22Rv1 (cell line): ENCODE data around the gene WDR44.
A peak's percentile ranks its signal among the peaks of the same experiment; 100 is the strongest.

Experiments
- H3K27ac ChIP-seq: fragments of 450-650 bp; 2 replicates; pipeline ENCODE4 v1.5.1; 2017
- CTCF ChIP-seq: fragments of 450-650 bp; IDR thresholded peaks from 2 replicates; pipeline ENCODE4 v1.5.1; 2017; ENCODE audit warnings: mild to moderate bottlenecking
- ZFX ChIP-seq: fragments of 450-650 bp; IDR thresholded peaks from 2 replicates; pipeline ENCODE4 v1.6.1; 2017; ENCODE audit warnings: antibody characterized with exemption, borderline replicate concordance

Gene WDR44

GRCh38 chrX:118495958-118496762, 150.3 kb downstream of the WDR44 start:
- TF ChIP-seq CTCF (no peak), ZFX (no peak)
- peak overlapping the region; percentile 34 for H3K27ac ChIP-seq

GRCh38 chrX:118496763-118497079, 150.8 kb downstream of the WDR44 start:
- no peak overlapping the region for H3K27ac ChIP-seq

GRCh38 chrX:118497180-118497818, 151.4 kb downstream of the WDR44 start:
- H3K27ac ChIP-seq = no peak overlapping the region
- TF ChIP-seq ZFX (no peak), CTCF (no peak)

More at GRCh38 chrX:118496763-118497079, 150.8 kb downstream of the WDR44 start:
- TF ChIP-seq CTCF (no peak), ZFX (no peak)

GRCh38 chrX:118498351-118498750, 152.4 kb downstream of the WDR44 start:
- no peak overlapping the region for H3K27ac ChIP-seq
- TF ChIP-seq CTCF (no peak), ZFX (no peak)

DNA sequence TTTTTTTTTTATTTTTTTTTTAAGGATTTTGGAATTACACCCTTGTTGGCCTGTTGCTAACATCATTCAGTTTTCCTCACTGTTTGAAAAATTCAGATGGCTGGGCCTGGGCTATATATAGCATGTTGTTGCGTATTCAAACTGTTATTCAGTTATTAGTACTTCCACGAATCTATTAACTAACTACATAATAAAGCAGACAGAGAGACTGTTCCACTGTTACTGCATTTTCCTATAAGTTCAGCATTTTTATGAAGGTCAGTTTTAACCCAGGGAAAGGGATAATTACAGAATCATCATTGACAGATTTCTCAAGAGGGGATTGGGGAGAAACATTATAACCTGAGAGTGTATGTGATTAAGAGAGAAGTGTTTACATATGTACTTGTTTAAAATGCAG, 152.8 kb downstream of the WDR44 start:
- no peak overlapping the region for H3K27ac ChIP-seq
- no peak for TF ChIP-seq CTCF
- no peak for TF ChIP-seq ZFX

- no peak overlapping the region for H3K27ac ChIP-seq
- TF ChIP-seq ZFX (no peak), CTCF (no peak)
These were observed 153.4 kb downstream of the WDR44 start for GRCh38 chrX:118499295-118499694.
